HG03175 (cell line): ENCODE results near the gene RPLP1.

Experiments used
- ATAC-seq: cut with Tn5 transposase; IDR thresholded peaks from one replicate; pipeline ENCODE4 v1.9.1; 2021; ENCODE audit warnings: mild to moderate bottlenecking, moderate library complexity; ENCODE audit not compliant: unreplicated experiment

RPLP1 gene

GRCh38 chr15:69496001-69496400, 43.4 kb downstream of the RPLP1 start:
- ATAC-seq = no peak

GRCh38 chr15:69497076-69497475, 44.5 kb downstream of the RPLP1 start:
- ATAC-seq = no peak

- ATAC-seq = no peak
Observed at GRCh38 chr15:69497667-69498066, 45.0 kb downstream of the RPLP1 start.

GRCh38 chr15:69498282-69498681, 45.7 kb downstream of the RPLP1 start:
- no peak for ATAC-seq

- no peak for ATAC-seq
Observed at GRCh38 chr15:69498987-69499386, 46.4 kb downstream of the RPLP1 start.

GRCh38 chr15:69499521-69500211, 47.0 kb downstream of the RPLP1 start:
- ATAC-seq = no peak

- ATAC-seq = no peak
Observed at GRCh38 chr15:69500339-69500738, 47.7 kb downstream of the RPLP1 start.

- no peak for ATAC-seq
Observed at GRCh38 chr15:69501456-69501855, 48.8 kb downstream of the RPLP1 start.

- no peak for ATAC-seq
Observed at GRCh38 chr15:69502470-69503045, 49.9 kb downstream of the RPLP1 start.

- ATAC-seq = no peak
Observed at GRCh38 chr15:69504352-69505040, 51.9 kb downstream of the RPLP1 start.
